ENCODE results near the gene SARM1. TPM values are rescaled to one million over a fixed set of nuclear protein-coding genes. Genes with fewer than 3 reads are reported as not detected.

Gene SARM1
- 4.5 and 5.5 TPM in 2 replicates for total RNA-seq

DNA sequence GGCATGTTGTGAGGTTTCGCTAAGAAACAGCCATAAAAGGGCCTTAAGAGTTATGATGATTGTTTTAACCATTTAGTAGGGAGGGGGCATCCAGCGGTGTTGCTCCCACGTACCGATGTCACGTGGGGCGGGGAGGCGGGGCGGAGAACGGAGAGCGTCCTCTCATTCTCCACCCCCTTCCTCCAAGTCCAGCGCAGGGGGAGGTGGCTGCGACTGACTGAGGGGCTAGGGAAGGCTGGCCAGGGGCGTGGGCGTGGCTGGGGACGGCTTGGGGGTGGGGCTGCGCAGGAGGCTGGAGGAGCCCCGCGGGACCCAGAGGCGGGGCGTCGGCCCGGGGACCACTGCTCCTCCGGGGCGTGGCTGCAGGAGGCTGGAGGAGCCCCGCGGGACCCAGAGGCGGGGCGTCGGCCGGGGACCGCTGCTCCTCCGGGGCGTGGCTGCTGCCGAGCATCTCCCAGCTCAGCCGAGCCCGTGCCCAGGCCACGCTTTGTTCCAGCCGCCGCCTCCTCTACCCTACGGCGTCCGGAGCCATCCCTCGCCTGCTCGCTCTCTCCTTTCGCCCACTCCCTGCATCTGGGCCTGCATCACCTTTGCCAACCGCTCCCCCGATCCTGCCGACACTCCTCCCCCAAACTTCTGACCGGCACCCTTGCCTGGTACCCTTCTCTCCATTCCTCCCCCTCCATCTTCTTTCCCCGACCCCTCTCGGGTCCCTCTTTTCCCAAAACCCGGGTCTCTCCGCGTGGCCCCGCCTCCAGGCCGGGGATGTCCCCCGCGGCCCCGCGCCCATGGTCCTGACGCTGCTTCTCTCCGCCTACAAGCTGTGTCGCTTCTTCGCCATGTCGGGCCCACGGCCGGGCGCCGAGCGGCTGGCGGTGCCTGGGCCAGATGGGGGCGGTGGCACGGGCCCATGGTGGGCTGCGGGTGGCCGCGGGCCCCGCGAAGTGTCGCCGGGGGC, at the start of gene SARM1:
Gene SARM1 (plus strand): TSS at position 450 of the 958 bp plus-strand sequence. CDS start 339 bp downstream, at position 789.

DNA sequence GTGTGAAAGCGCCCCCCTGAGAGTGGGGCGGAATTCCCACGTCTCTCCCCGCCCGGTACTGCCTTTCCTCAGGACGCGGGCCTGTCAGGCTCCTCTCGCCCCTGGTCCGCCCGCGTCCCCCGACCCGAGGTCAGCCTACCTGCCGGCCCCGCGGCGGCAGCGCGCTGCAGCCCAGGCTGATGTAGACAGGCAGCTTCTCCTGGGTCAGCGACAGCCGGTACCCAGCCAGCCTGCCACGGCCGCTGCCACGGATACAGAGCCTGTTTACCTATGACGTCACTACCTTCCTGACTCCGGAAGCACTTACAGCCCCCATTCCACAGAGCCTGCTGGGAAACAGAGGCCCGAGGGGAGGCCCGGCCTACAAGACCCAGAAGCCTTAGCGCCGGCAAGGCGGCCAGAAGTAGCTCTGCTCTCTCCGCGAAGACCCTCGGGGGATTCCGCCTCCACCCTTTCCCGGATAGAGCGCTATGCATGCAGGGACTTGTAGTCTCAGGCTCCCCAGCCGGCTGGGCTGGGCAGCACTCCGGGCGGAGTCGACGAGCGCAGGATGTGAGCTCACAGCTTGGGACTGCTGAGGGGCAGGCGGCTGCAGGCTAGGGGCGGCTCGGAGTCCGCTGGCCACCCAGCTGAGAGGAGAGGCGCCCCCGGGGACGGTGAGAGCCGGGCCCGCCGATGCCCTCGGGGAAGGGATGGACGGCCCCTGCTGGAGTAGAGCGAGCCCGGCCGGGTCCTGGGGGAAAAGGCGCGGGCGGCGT, 36.1 kb upstream of the SARM1 start, which contains the start of the genes IFT20 and TNFAIP1:
Gene IFT20 (minus strand): TSS at position 272 of the 758 bp plus-strand sequence. CDS start 3,487 bp downstream, outside the sequence.
Gene TNFAIP1 (plus strand): TSS at position 561 of the 758 bp plus-strand sequence. CDS start 3,761 bp downstream, outside the sequence.

GRCh38 chr17:28357061-28357900, 14.2 kb upstream of the SARM1 start, which contains the start of gene POLDIP2:
TSS of gene POLDIP2 (minus strand) at chr17:28357527. CDS start at chr17:28357448, 79 bp downstream.

GRCh38 chr17:28364665-28365363, 6.7 kb upstream of the SARM1 start, which contains the start of gene SEBOX:
TSS of gene SEBOX (minus strand) at chr17:28365199. CDS start at chr17:28365151, 48 bp downstream.

GRCh38 chr17:28370035-28370743, 1.3 kb upstream of the SARM1 start, which contains the start of gene VTN:
TSS of gene VTN (minus strand) at chr17:28370307. CDS start at chr17:28370203, 104 bp downstream.

DNA sequence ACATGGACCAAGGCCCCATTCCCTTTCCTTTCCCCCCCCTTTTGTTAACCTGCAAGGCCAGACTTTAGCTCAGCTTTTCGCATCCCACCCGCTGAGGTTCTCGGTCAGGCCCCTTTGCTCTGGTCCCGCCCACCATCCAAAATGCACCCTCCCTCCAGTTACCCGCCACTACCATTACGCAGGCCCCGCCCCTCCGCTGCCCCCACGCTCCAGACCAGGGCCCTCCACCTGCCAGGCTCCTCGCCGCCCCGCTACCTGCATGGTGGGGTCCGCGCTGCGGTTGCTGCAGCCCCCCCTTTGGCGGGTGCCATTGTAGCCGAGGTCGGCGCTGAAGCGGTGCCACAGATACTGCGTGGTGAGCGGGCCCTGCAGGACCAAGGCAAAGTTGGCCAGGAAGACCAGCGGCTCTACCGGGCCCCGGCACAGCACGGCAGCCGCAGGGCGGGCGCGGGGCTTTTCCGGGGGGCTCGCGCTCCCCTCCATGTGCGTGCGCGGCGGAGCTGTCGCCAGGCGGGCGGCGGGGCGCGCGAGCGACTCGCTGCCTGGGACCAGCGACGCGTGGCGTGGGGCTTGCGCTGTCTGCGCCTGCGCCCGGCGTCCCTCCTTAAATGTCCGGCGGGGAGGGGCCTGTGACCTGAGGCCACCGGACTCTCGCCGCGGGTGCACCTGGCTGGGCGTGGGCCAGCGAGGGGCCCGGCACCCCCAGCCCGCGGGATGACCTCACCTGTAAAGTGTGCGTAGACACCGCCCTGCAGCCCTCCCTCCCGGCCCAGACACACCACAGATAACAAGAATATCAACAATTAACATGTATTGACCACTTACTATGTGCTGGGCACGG, 34.4 kb downstream of the SARM1 start, which contains the start of gene SLC46A1:
Gene SLC46A1 (minus strand): TSS at position 581 of the 841 bp plus-strand sequence. CDS start 98 bp downstream, at position 483.

Other genes with a start within 250 kb of the SARM1 start
- gene TMEM97, start 52.5 kb upstream of the SARM1 start, total RNA-seq, result 18.5 and 21.3 TPM in 2 replicates
- 32.2 and 38.3 TPM in 2 replicates for gene IFT20, start 36.2 kb upstream of the SARM1 start, total RNA-seq
- 83.7 and 86.3 TPM in 2 replicates for gene TNFAIP1, start 35.9 kb upstream of the SARM1 start, total RNA-seq
- 98.7 and 116 TPM in 2 replicates for gene POLDIP2, start 14.2 kb upstream of the SARM1 start, total RNA-seq
- gene SEBOX, start 6.5 kb upstream of the SARM1 start, total RNA-seq, result not detected in 2 replicates
- gene VTN, start 1.4 kb upstream of the SARM1 start, total RNA-seq, result 0.07 TPM in 1 of 2 replicates, not detected in the other
- 4.1 and 4.2 TPM in 2 replicates for gene SLC46A1, start 34.5 kb downstream of the SARM1 start, total RNA-seq
- gene SLC13A2, start 102.0 kb downstream of the SARM1 start, total RNA-seq, result not detected in 2 replicates
- not detected in 2 replicates for gene FOXN1, start 134.7 kb downstream of the SARM1 start, total RNA-seq
- gene UNC119, start 180.9 kb downstream of the SARM1 start, total RNA-seq, result 29.5 and 30.2 TPM in 2 replicates
- gene PIGS, start 199.8 kb downstream of the SARM1 start, total RNA-seq, result 55.2 and 64.4 TPM in 2 replicates
- 9.1 and 12.3 TPM in 2 replicates for gene ALDOC, start 205.2 kb downstream of the SARM1 start, total RNA-seq
- 49.6 and 54.7 TPM in 2 replicates for gene SPAG5, start 227.3 kb downstream of the SARM1 start, total RNA-seq
- 1.5 and 2.5 TPM in 2 replicates for gene RSKR, start 242.5 kb downstream of the SARM1 start, total RNA-seq

Data from mammary microvascular endothelial cell (primary cell).